HEK293 (cell line): ENCODE results near the gene PYROXD2.
A peak's percentile ranks its signal among the peaks of the same experiment; 100 is the strongest.

Experiments
- BCL11A ChIP-seq: fragments of 450-650 bp; formaldehyde crosslinking; IDR thresholded peaks from 2 replicates; pipeline ENCODE4 v1.5.1; 2016; ENCODE audit warnings: low read depth, missing biosample characterization, missing genetic modification characterization
- BCL11B ChIP-seq: fragments of 450-650 bp; formaldehyde crosslinking; IDR thresholded peaks from 2 replicates; pipeline ENCODE4 v1.5.1; 2016; ENCODE audit warnings: low read depth, missing biosample characterization, missing genetic modification characterization
- EGR2 ChIP-seq: fragments of 450-650 bp; formaldehyde crosslinking; IDR thresholded peaks from 2 replicates; pipeline ENCODE4 v1.5.1; 2016; ENCODE audit warnings: low read depth, missing biosample characterization, missing genetic modification characterization
- ELK4 ChIP-seq: IDR thresholded peaks from 2 replicates; pipeline ENCODE4 v1.6.1; 2011; ENCODE audit warnings: mild to moderate bottlenecking, low read depth, low read length, borderline replicate concordance
- GLI2 ChIP-seq: fragments of 450-650 bp; formaldehyde crosslinking; IDR thresholded peaks from 2 replicates; pipeline ENCODE4; 2017; ENCODE audit warnings: missing biosample characterization, missing genetic modification characterization, low read depth, borderline replicate concordance
- MEIS1 ChIP-seq: sonication (generic); formaldehyde crosslinking; IDR thresholded peaks from 2 replicates; pipeline ENCODE4 v1.8.1; 2022; ENCODE audit warnings: missing genetic modification reagents, mild to moderate bottlenecking, borderline replicate concordance
- MYNN ChIP-seq: fragments of 450-650 bp; formaldehyde crosslinking; IDR thresholded peaks from 2 replicates; pipeline ENCODE4 v1.5.1; 2016; ENCODE audit warnings: missing biosample characterization, missing genetic modification characterization, borderline replicate concordance
- PATZ1 ChIP-seq: fragments of 450-650 bp; formaldehyde crosslinking; IDR thresholded peaks from 2 replicates; pipeline ENCODE4 v1.5.1; 2016; ENCODE audit warnings: missing biosample characterization, missing genetic modification characterization
- PRDM1 ChIP-seq: fragments of 450-650 bp; formaldehyde crosslinking; IDR thresholded peaks from 2 replicates; pipeline ENCODE4; 2016; ENCODE audit warnings: missing biosample characterization, missing genetic modification characterization
- SCRT2 ChIP-seq: fragments of 450-650 bp; formaldehyde crosslinking; IDR thresholded peaks from 2 replicates; pipeline ENCODE4 v1.5.1; 2016; ENCODE audit warnings: missing biosample characterization, missing genetic modification characterization
- TSHZ1 ChIP-seq: fragments of 450-650 bp; formaldehyde crosslinking; IDR thresholded peaks from 2 replicates; pipeline ENCODE4 v1.5.1; 2016; ENCODE audit warnings: missing biosample characterization, missing genetic modification characterization, borderline replicate concordance
- ZFP3 ChIP-seq: fragments of 450-650 bp; formaldehyde crosslinking; IDR thresholded peaks from 2 replicates; pipeline ENCODE4 v1.5.1; 2016; ENCODE audit warnings: low read depth, missing biosample characterization, missing genetic modification characterization
- ZFP37 ChIP-seq: fragments of 450-650 bp; formaldehyde crosslinking; IDR thresholded peaks from 2 replicates; pipeline ENCODE4 v1.5.1; 2016; ENCODE audit warnings: missing biosample characterization, missing genetic modification characterization
- ZNF114 ChIP-seq: fragments of 450-650 bp; formaldehyde crosslinking; IDR thresholded peaks from 2 replicates; pipeline ENCODE4 v1.5.0; 2017; ENCODE audit warnings: missing biosample characterization, missing genetic modification characterization
- ZNF16 ChIP-seq: fragments of 450-650 bp; formaldehyde crosslinking; IDR thresholded peaks from 2 replicates; pipeline ENCODE4 v1.5.1; 2016; ENCODE audit warnings: low read depth, missing biosample characterization, missing genetic modification characterization
- ZNF169 ChIP-seq: fragments of 450-650 bp; formaldehyde crosslinking; IDR thresholded peaks from 2 replicates; pipeline ENCODE4 v1.5.1; 2016; ENCODE audit warnings: missing biosample characterization, missing genetic modification characterization
- ZNF202 ChIP-seq: fragments of 450-650 bp; formaldehyde crosslinking; IDR thresholded peaks from 2 replicates; pipeline ENCODE4 v1.5.1; 2016; ENCODE audit warnings: missing biosample characterization, missing genetic modification characterization, borderline replicate concordance
- ZNF214 ChIP-seq: fragments of 450-650 bp; formaldehyde crosslinking; IDR thresholded peaks from 2 replicates; pipeline ENCODE4 v1.5.1; 2017; ENCODE audit warnings: missing biosample characterization, mild to moderate bottlenecking, missing genetic modification characterization, borderline replicate concordance
- ZNF223 ChIP-seq: fragments of 450-650 bp; formaldehyde crosslinking; IDR thresholded peaks from 2 replicates; pipeline ENCODE4 v1.5.1; 2016; ENCODE audit warnings: missing biosample characterization, missing genetic modification characterization
- ZNF239 ChIP-seq: fragments of 450-650 bp; formaldehyde crosslinking; IDR thresholded peaks from 2 replicates; pipeline ENCODE4 v1.5.1; 2016; ENCODE audit warnings: missing biosample characterization, missing genetic modification characterization
- ZNF24 ChIP-seq: fragments of 450-650 bp; formaldehyde crosslinking; IDR thresholded peaks from 2 replicates; pipeline ENCODE4 v1.5.1; 2016; ENCODE audit warnings: missing biosample characterization, missing genetic modification characterization
- ZNF26 ChIP-seq: fragments of 450-650 bp; formaldehyde crosslinking; IDR thresholded peaks from 2 replicates; pipeline ENCODE4 v1.5.1; 2016; ENCODE audit warnings: missing biosample characterization, missing genetic modification characterization
- ZNF354C ChIP-seq: fragments of 450-650 bp; formaldehyde crosslinking; IDR thresholded peaks from 2 replicates; pipeline ENCODE4 v1.5.1; 2016; ENCODE audit warnings: missing biosample characterization, missing genetic modification characterization, low read depth, borderline replicate concordance
- ZNF404 ChIP-seq: fragments of 450-650 bp; formaldehyde crosslinking; IDR thresholded peaks from 2 replicates; pipeline ENCODE4 v1.5.1; 2017; ENCODE audit warnings: missing biosample characterization, missing genetic modification characterization
- ZNF433 ChIP-seq: fragments of 450-650 bp; formaldehyde crosslinking; IDR thresholded peaks from 2 replicates; pipeline ENCODE4 v1.5.1; 2016; ENCODE audit warnings: missing biosample characterization, missing genetic modification characterization, low read depth
- ZNF510 ChIP-seq: fragments of 450-650 bp; formaldehyde crosslinking; IDR thresholded peaks from 2 replicates; pipeline ENCODE4 v1.5.1; 2018; ENCODE audit warnings: mild to moderate bottlenecking, missing genetic modification characterization, missing biosample characterization; ENCODE audit not compliant: insufficient replicate concordance
- ZNF544 ChIP-seq: fragments of 450-650 bp; formaldehyde crosslinking; IDR thresholded peaks from 2 replicates; pipeline ENCODE4 v1.5.0; 2017; ENCODE audit warnings: missing biosample characterization, missing genetic modification characterization
- ZNF580 ChIP-seq: fragments of 450-650 bp; formaldehyde crosslinking; IDR thresholded peaks from 2 replicates; pipeline ENCODE4 v1.5.1; 2016; ENCODE audit warnings: missing biosample characterization, missing genetic modification characterization
- ZNF585B ChIP-seq: fragments of 450-650 bp; formaldehyde crosslinking; IDR thresholded peaks from 2 replicates; pipeline ENCODE4 v1.5.1; 2016; ENCODE audit warnings: missing biosample characterization, missing genetic modification characterization
- ZNF600 ChIP-seq: fragments of 450-650 bp; formaldehyde crosslinking; IDR thresholded peaks from 2 replicates; pipeline ENCODE4 v1.5.1; 2016; ENCODE audit warnings: missing biosample characterization, missing genetic modification characterization
- ZNF654 ChIP-seq: fragments of 450-650 bp; formaldehyde crosslinking; IDR thresholded peaks from 2 replicates; pipeline ENCODE4 v1.5.1; 2016; ENCODE audit warnings: low read depth, missing biosample characterization, missing genetic modification characterization
- ZNF664 ChIP-seq: fragments of 450-650 bp; formaldehyde crosslinking; IDR thresholded peaks from 2 replicates; pipeline ENCODE4 v1.5.1; 2016; ENCODE audit warnings: missing biosample characterization, missing genetic modification characterization
- ZNF768 ChIP-seq: fragments of 450-650 bp; formaldehyde crosslinking; IDR thresholded peaks from 2 replicates; pipeline ENCODE4 v1.5.1; 2018; ENCODE audit warnings: missing biosample characterization, mild to moderate bottlenecking, missing genetic modification characterization
- ZXDB ChIP-seq: fragments of 450-650 bp; formaldehyde crosslinking; IDR thresholded peaks from 2 replicates; pipeline ENCODE4 v1.5.1; 2016; ENCODE audit warnings: missing biosample characterization, missing genetic modification characterization

PYROXD2 gene

GRCh38 chr10:98446661-98447221, 31.8 kb upstream of the PYROXD2 start, which contains the start of gene HPS1 (continued):
- TF ChIP-seq MEIS1 = no peak
- no peak for TF ChIP-seq SCRT2
- no peak for TF ChIP-seq PRDM1 (tag by site-specific recombination)
- peak; percentile 71 for TF ChIP-seq EGR2
- TF ChIP-seq ZNF768 (tag by site-specific recombination) = no peak
- TF ChIP-seq ZNF223 (tag by site-specific recombination) = no peak
- peak; percentile 61; the same call in 1 of the 2 replicates for TF ChIP-seq ZXDB (tag by site-specific recombination)
- no peak for TF ChIP-seq ZNF433
- no peak for TF ChIP-seq ZNF202 (tag by site-specific recombination)
- no peak for TF ChIP-seq BCL11A (tag by site-specific recombination)
- no peak for TF ChIP-seq ZNF16 (tag by site-specific recombination)
- peak; percentile 78 for TF ChIP-seq ZNF24
- no peak for TF ChIP-seq TSHZ1 (tag by site-specific recombination)
- no peak for TF ChIP-seq ZNF664
- no peak for TF ChIP-seq ZNF114 (tag by site-specific recombination)
- TF ChIP-seq ZNF169 (tag by site-specific recombination) = no peak
- TF ChIP-seq ZNF580 (tag by site-specific recombination) = peak; percentile 90
- TF ChIP-seq ZNF214 (tag by site-specific recombination) = 0 out of 2 replicates have a peak, but pooled peaks have one; percentile 5
- no peak for TF ChIP-seq ZNF354C
- no peak for TF ChIP-seq ZNF404 (tag by site-specific recombination)
- no peak for TF ChIP-seq ZNF26
- TF ChIP-seq ZFP37 (tag by site-specific recombination) = no peak
- TF ChIP-seq ZNF510 = no peak
- TF ChIP-seq ZNF600 (tag by site-specific recombination) = no peak
- TF ChIP-seq MYNN = no peak
- no peak for TF ChIP-seq GLI2
- no peak for TF ChIP-seq ZNF585B (tag by site-specific recombination)
- TF ChIP-seq ZFP3 (tag by site-specific recombination) = no peak
- peak; percentile 63 for TF ChIP-seq PATZ1
- TF ChIP-seq ZNF544 (tag by site-specific recombination) = no peak
- no peak for TF ChIP-seq ZNF654
- TF ChIP-seq ELK4 = no peak; the same call in 1 of the 2 replicates
- TF ChIP-seq BCL11B = no peak
- no peak for TF ChIP-seq ZNF239 (tag by site-specific recombination)
